Body of pancreas (tissue), 4 donors: ENCODE measurements around the gene RAB44. TPM values are rescaled to one million over a fixed set of nuclear protein-coding genes. Genes with fewer than 3 reads are reported as not detected.

ENCODE experiments used
- ATAC-seq: fragments of 150-250 bp; one replicate; pipeline ENCODE4 v1.9.1; 2016
- DNase-seq, 4 donors: peaks; one replicate each; pipeline ENCODE4 v3.0.0-alpha.2; 2019
- H3K27ac ChIP-seq, 4 donors: fragments of 200-600 bp; sonication (generic); 1 replicate in 3 of 4; 2 replicates in 1 of 4; pipeline versions ENCODE4 v1.5.1 to v1.6.1; 2016 to 2019; ENCODE audit warnings: mild to moderate bottlenecking in 1 of 4, mixed read lengths in 1 of 4, moderate library complexity in 1 of 4
- H3K27me3 ChIP-seq, 2 donors: fragments of 200-600 bp; sonication (generic); one replicate each; pipeline ENCODE4 v1.6.0; 2016; ENCODE audit warnings: mild to moderate bottlenecking in 1 of 2
- H3K36me3 ChIP-seq, 2 donors: fragments of 200-600 bp; sonication (generic); replicated peaks in 1 of 2; 2 replicates each; pipeline ENCODE4 v1.5.1; 2016; ENCODE audit warnings: low read depth in 2 of 2; ENCODE audit not compliant: insufficient read depth in 1 of 2
- H3K4me1 ChIP-seq: fragments of 200-600 bp; sonication (generic); one replicate; pipeline ENCODE4 v1.6.0; 2016
- H3K4me3 ChIP-seq, 2 donors: fragments of 200-600 bp; sonication (generic); 1 replicate in 1 of 2; 2 replicates in 1 of 2; pipeline ENCODE4 v1.5.1; 2016 to 2019
- H3K9me3 ChIP-seq, 3 donors: fragments of 200-600 bp; sonication (generic); 1 replicate in 2 of 3; 2 replicates in 1 of 3; pipeline ENCODE4 v1.5.1; 2016
- POLR2A ChIP-seq, 3 donors: fragments of 450-650 bp; IDR thresholded peaks; one replicate each; pipeline ENCODE4 v1.6.1; 2016; ENCODE audit warnings: antibody characterized with exemption in 3 of 3, mild to moderate bottlenecking in 2 of 3
- WGBS, 2 donors: methylation state at CpG; one replicate each; pipeline ENCODE4 v1.1.5; 2017; 5-methylcytosine and 5-hydroxymethylcytosine counted together
- intact Hi-C: fragments of 100-400 bp; cut with DNase I; formaldehyde crosslinking; loops from one replicate; pipeline ENCODE4 v1.15.1; 2023
- total RNA-seq, 2 donors: library from RNA; depleted of rRNA; stranded (reverse); fragments of >200 nt; gene quantifications; one replicate each; pipeline ENCODE4 v1.1.0, GENCODE V29; 2016
- TF ChIP-seq, protein P1 (sequence below), 7 experiments: fragments of 450-650 bp in 4 of 7; fragments of 200-600 bp in 3 of 7; sonication (generic) in 3 of 7; IDR thresholded peaks; one replicate each; pipeline ENCODE4 v1.5.1; 2016 to 2019; ENCODE audit warnings: antibody characterized with exemption in 7 of 7

Gene RAB44
- total RNA-seq, 2 donors from 2014 or later = 0.26 TPM; not detected in 1

DNA sequence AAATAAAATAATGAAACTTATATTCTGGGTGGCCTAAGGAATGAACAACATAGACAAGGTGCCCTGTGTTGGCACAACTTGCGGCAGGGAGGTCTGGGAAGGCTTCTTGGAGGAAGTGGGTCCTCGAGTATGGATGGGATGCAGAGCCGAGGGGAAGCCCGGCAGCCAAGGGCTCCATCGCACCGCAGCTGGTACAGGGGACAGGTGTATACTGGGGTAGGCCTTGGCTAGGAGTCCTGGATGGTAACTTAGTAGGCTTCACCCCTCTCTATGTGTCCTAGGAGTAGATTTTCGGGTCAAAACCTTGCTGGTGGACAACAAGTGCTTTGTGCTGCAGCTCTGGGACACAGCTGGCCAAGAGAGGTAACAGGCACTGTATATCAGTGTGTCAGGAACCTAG is 28.0 kb downstream of the RAB44 start:
- Histone ChIP-seq H3K4me3 (no peak overlapping the region), H3K4me1 (no peaks in the 10 kb centered on the region), H3K9me3 (no peaks in the 10 kb centered on the region), H3K27ac (no peak overlapping the region), H3K36me3 (no peaks in the 10 kb centered on the region), H3K27me3 (no peaks in the 10 kb centered on the region)
- TF ChIP-seq, protein P1, sequence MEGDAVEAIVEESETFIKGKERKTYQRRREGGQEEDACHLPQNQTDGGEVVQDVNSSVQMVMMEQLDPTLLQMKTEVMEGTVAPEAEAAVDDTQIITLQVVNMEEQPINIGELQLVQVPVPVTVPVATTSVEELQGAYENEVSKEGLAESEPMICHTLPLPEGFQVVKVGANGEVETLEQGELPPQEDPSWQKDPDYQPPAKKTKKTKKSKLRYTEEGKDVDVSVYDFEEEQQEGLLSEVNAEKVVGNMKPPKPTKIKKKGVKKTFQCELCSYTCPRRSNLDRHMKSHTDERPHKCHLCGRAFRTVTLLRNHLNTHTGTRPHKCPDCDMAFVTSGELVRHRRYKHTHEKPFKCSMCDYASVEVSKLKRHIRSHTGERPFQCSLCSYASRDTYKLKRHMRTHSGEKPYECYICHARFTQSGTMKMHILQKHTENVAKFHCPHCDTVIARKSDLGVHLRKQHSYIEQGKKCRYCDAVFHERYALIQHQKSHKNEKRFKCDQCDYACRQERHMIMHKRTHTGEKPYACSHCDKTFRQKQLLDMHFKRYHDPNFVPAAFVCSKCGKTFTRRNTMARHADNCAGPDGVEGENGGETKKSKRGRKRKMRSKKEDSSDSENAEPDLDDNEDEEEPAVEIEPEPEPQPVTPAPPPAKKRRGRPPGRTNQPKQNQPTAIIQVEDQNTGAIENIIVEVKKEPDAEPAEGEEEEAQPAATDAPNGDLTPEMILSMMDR (IDR thresholded peaks at IDR 0.05) = no peak
- no peak for TF ChIP-seq POLR2A (IDR thresholded peaks at IDR 0.05)
- intact Hi-C loops = loop anchor here (5.0 kb wide), 1 partner anchor 103 kb away; no protein-coding TSS in a partner anchor
- 83 to 84% methylated on average over 7 of the region's 7 CpGs for WGBS, 2 donors
- ATAC-seq (no peak), DNase-seq (no peak)

DNA sequence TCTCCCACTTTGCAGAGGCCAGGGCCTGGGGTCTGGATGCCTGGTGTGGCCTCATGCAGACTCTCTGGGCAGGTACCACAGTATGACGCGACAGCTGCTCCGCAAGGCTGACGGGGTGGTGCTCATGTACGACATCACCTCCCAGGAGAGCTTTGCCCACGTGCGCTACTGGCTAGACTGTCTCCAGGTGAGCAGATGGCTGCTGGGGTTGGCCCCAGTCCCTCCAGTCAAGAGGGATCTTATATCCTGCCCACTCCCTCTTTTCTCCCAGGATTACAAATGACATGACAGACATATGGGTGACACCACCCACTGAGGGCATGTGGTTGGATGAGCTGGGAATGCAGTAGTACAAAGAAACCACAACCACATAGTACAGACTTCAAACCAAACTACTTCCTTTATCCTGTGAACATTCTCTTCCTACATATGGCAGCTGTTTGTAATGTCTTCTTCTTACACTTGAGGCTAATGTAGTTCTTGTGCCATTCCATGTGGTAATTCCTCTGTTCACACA is 29.9 kb downstream of the RAB44 start:
- 71 to 93% methylated on average over 5 to 7 of the region's 7 CpGs for WGBS, 2 donors
- ATAC-seq (no peak), DNase-seq (no peak)
- Histone ChIP-seq H3K36me3 (no peaks in the 10 kb centered on the region), H3K27me3 (no peaks in the 10 kb centered on the region), H3K4me1 (no peaks in the 10 kb centered on the region), H3K9me3 (no peaks in the 10 kb centered on the region), H3K27ac (no peak overlapping the region), H3K4me3 (no peak overlapping the region)
- TF ChIP-seq POLR2A (IDR thresholded peaks at IDR 0.05) = no peak
- TF ChIP-seq, protein P1 (IDR thresholded peaks at IDR 0.05) = no peak
- intact Hi-C loops = loop anchor here (5.0 kb wide), 1 partner anchor 105 kb away; no protein-coding TSS in a partner anchor

DNA sequence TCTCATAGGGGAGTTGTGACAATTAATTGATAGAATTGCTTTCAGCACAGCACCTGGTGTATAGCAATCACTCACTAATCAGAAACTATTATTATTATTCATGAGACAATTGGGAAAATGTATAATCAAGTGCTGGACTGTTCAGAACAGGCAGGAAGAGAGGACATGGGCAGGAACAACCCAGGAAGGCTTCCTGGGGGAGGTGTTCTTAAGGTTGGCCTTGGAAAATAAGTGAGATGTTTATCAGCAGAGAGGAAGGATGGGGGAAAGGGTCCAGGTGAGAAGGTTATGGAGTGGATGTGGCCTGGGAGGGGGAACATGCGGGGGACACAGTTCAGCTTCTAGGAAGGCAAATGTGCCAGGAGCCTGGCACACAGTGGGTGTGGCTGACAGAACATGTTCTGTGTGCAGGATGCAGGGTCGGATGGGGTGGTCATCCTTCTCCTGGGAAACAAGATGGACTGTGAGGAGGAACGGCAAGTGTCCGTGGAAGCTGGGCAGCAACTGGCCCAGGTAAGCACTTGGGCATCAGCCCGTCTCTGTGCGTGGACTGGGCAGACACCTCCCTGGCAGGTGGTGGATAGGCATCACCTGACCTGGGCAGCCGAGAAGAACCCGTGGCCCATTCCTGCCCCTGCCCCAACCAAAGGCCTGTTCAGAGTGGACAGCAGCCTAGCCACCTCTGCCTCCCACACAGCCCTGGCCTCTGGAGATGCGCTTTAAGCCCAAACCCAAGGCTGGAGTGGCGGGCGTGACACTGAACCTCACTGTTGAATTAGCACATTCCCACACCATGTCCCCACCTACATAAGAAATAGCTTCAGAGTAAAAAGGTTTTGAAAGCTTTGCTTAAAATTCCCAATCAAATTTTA is 30.9 kb downstream of the RAB44 start:
- ATAC-seq = no peak

DNA sequence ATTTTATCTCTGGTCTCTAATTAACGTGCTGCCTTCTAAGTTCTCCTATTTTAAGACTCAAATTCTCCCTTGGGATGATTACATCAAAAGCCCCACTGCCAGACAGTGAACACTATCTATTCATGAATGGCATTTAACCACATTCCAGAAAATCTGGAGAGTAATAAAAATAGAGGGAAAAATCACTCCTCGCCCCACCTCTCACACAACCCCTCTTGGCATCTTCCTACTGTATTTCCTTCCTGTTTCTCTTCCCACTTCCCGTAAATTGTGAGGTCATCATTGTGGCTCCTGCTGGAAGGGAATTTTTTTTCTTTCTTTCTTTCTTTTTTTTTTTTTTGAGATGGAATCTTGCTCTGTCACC is 31.5 kb downstream of the RAB44 start:
- TF ChIP-seq, protein P1 (IDR thresholded peaks at IDR 0.05) = no peak
- no peak for TF ChIP-seq POLR2A (IDR thresholded peaks at IDR 0.05)
- no peaks in the 10 kb centered on the region for H3K4me1 ChIP-seq
- H3K4me3 ChIP-seq = no peak overlapping the region
- WGBS, 2 donors = 65 to 75% methylated on average over 3 of the region's 3 CpGs
- H3K27me3 ChIP-seq = no peaks in the 10 kb centered on the region
- intact Hi-C loops = loop anchor here (5.0 kb wide), 1 partner anchor 107 kb away; no protein-coding TSS in a partner anchor
- H3K36me3 ChIP-seq = no peaks in the 10 kb centered on the region
- no peaks in the 10 kb centered on the region for H3K9me3 ChIP-seq
- H3K27ac ChIP-seq = no peak overlapping the region
- DNase-seq (no peak), ATAC-seq (no peak)

More for the DNA sequence above, 30.9 kb downstream of the RAB44 start:
- intact Hi-C loops = loop anchor here (5.0 kb wide), 1 partner anchor 106 kb away; no protein-coding TSS in a partner anchor
- Histone ChIP-seq H3K9me3 (no peaks in the 10 kb centered on the region), H3K4me1 (no peaks in the 10 kb centered on the region), H3K27me3 (no peaks in the 10 kb centered on the region), H3K4me3 (no peak overlapping the region), H3K36me3 (no peaks in the 10 kb centered on the region), H3K27ac (no peak overlapping the region)
- DNase-seq = no peak
- 79 to 96% methylated on average over 4 to 11 of the region's 11 CpGs for WGBS, 2 donors
- no peak for TF ChIP-seq POLR2A (IDR thresholded peaks at IDR 0.05)
- TF ChIP-seq, protein P1 (IDR thresholded peaks at IDR 0.05) = no peak
